IMR-90 (cell line): ENCODE data around the gene TRAPPC14. TPM values are rescaled to one million over a fixed set of nuclear protein-coding genes. Genes with fewer than 3 reads are reported as not detected.

Experiments
- ATAC-seq: fragments of 200-7000 bp; cut with Tn5 transposase; 2 replicates; pipeline ENCODE4 v1.9.1; 2020; ENCODE audit warnings: low read depth, mild to moderate bottlenecking, moderate library complexity
- BruUV-seq: library from RNA; stranded (reverse); fragments of 400-500 nt; replicated peaks from 2 replicates; lab custom pipeline; 2021; lab: Mats Ljungman, UMichigan
- CTCF ChIA-PET: fragments of 300-600 bp; formaldehyde crosslinking; extraction: SDS; loops from one replicate; lab custom pipeline; 2021; ENCODE audit warnings: antibody characterized with exemption; lab: Yijun Ruan, JAX
- POLR2A ChIA-PET: fragments of 300-600 bp; sonication (Branson Sonifier 250); formaldehyde crosslinking; loops from one replicate; lab custom pipeline; 2022; ENCODE audit warnings: antibody characterized with exemption; ENCODE audit not compliant: unreplicated experiment; lab: Charles Lee
- DNase-seq: peaks from one replicate; pipeline ENCODE4 v3.0.0; 2013
- H2AFZ ChIP-seq: replicated peaks from 2 replicates; pipeline ENCODE3; 2013; ENCODE audit warnings: low read length, mild to moderate bottlenecking; ENCODE audit not compliant: poor library complexity
- H2AK5ac ChIP-seq: 2 replicates; pipeline ENCODE4 v1.6.1; 2013; ENCODE audit warnings: low read depth, low read length, inconsistent platforms
- H2AK9ac ChIP-seq: replicated peaks from 2 replicates; pipeline ENCODE3; 2013; ENCODE audit warnings: mild to moderate bottlenecking, low read depth, low read length, moderate library complexity; ENCODE audit not compliant: poor library complexity
- H2BK120ac ChIP-seq: 2 replicates; pipeline ENCODE4 v1.6.1; 2013; ENCODE audit warnings: low read depth, low read length, inconsistent platforms
- H2BK15ac ChIP-seq: 3 replicates; pipeline ENCODE4 v1.6.1; 2013; ENCODE audit warnings: low read depth, low read length, inconsistent platforms
- H2BK20ac ChIP-seq: 2 replicates; pipeline ENCODE4 v1.6.1; 2013; ENCODE audit warnings: low read depth, mild to moderate bottlenecking, inconsistent platforms, low read length, moderate library complexity
- H2BK5ac ChIP-seq: 2 replicates; pipeline ENCODE4 v1.6.1; 2013; ENCODE audit warnings: mild to moderate bottlenecking, low read depth, low read length, inconsistent platforms; ENCODE audit not compliant: poor library complexity, severe bottlenecking
- H3K14ac ChIP-seq: replicated peaks from 2 replicates; pipeline ENCODE4 v1.6.1; 2013; ENCODE audit warnings: low read depth, low read length, inconsistent platforms
- H3K18ac ChIP-seq: 2 replicates; pipeline ENCODE4 v1.6.1; 2013; ENCODE audit warnings: low read depth, low read length, control low read depth
- H3K23ac ChIP-seq: 2 replicates; pipeline ENCODE4 v1.6.1; 2013; ENCODE audit warnings: low read depth, low read length, inconsistent platforms
- H3K27ac ChIP-seq: 2 replicates; pipeline ENCODE4 v1.5.1; 2013; ENCODE audit warnings: mild to moderate bottlenecking, control low read depth, low read length; ENCODE audit not compliant: insufficient read depth
- H3K27me3 ChIP-seq: 2 replicates; pipeline ENCODE4 v1.6.1; 2013; ENCODE audit warnings: low read length; ENCODE audit not compliant: control insufficient read depth, insufficient read depth
- H3K36me3 ChIP-seq: 2 replicates; pipeline ENCODE4 v1.6.1; 2013; ENCODE audit warnings: low read length, mixed read lengths; ENCODE audit not compliant: control insufficient read depth, insufficient read depth
- H3K4ac ChIP-seq: 2 replicates; pipeline ENCODE4 v1.6.1; 2013; ENCODE audit warnings: low read depth, low read length, inconsistent platforms
- H3K4me1 ChIP-seq: 2 replicates; pipeline ENCODE4 v1.6.1; 2013; ENCODE audit warnings: low read length, mixed read lengths; ENCODE audit not compliant: control insufficient read depth, insufficient read depth
- H3K4me2 ChIP-seq: 2 replicates; pipeline ENCODE4 v1.6.1; 2013; ENCODE audit warnings: low read depth, mild to moderate bottlenecking, control low read depth, low read length, moderate library complexity
- H3K4me3 ChIP-seq: 2 replicates; pipeline ENCODE4 v1.5.1; 2013; ENCODE audit warnings: low read depth, mild to moderate bottlenecking, control low read depth, low read length, moderate library complexity; ENCODE audit not compliant: insufficient read depth
- H3K56ac ChIP-seq: 2 replicates; pipeline ENCODE4 v1.6.1; 2013; ENCODE audit warnings: low read length, inconsistent platforms; ENCODE audit not compliant: insufficient read depth; ENCODE audit errors: extremely low read depth
- H3K79me1 ChIP-seq, 2 experiments: 2 replicates each; pipeline ENCODE4 v1.6.1; 2013; ENCODE audit warnings: low read length in 2 of 2, inconsistent platforms in 1 of 2, low read depth in 1 of 2
- H3K9ac ChIP-seq: 2 replicates; pipeline ENCODE4 v1.6.1; 2013; ENCODE audit warnings: low read depth, low read length, control low read depth
- H3K9me1 ChIP-seq: 2 replicates; pipeline ENCODE4 v1.6.1; 2013; ENCODE audit warnings: low read length, inconsistent platforms; ENCODE audit not compliant: insufficient read depth
- H3K9me3 ChIP-seq: 2 replicates; pipeline ENCODE4 v1.6.1; 2013; ENCODE audit warnings: low read length; ENCODE audit not compliant: control insufficient read depth, insufficient read depth
- H4K20me1 ChIP-seq: 2 replicates; pipeline ENCODE4 v1.6.1; 2013; ENCODE audit warnings: low read length, inconsistent platforms; ENCODE audit not compliant: insufficient read depth
- H4K5ac ChIP-seq: 2 replicates; pipeline ENCODE4 v1.6.1; 2013; ENCODE audit warnings: mild to moderate bottlenecking, low read depth, low read length, control low read depth
- H4K8ac ChIP-seq, 2 experiments: 2 replicates each; pipeline ENCODE4 v1.6.1; 2013; ENCODE audit warnings: low read depth in 2 of 2, low read length in 2 of 2, control low read depth in 1 of 2, inconsistent platforms in 1 of 2
- H4K91ac ChIP-seq: 2 replicates; pipeline ENCODE4 v1.6.1; 2013; ENCODE audit warnings: low read depth, low read length, inconsistent platforms; ENCODE audit not compliant: insufficient read depth
- MAZ ChIP-seq: IDR thresholded peaks from 2 replicates; pipeline ENCODE4 v1.6.1; 2012; ENCODE audit warnings: low read depth, mild to moderate bottlenecking, low read length, improper control_type of control experiment, moderate library complexity, borderline replicate concordance
- MXI1 ChIP-seq: IDR thresholded peaks from 2 replicates; pipeline ENCODE4 v1.6.1; 2012; ENCODE audit warnings: low read depth, mild to moderate bottlenecking, low read length, moderate library complexity, borderline replicate concordance
- RCOR1 ChIP-seq: IDR thresholded peaks from 2 replicates; pipeline ENCODE4 v1.6.1; 2012; ENCODE audit warnings: mild to moderate bottlenecking, low read length, improper control_type of control experiment; ENCODE audit not compliant: insufficient replicate concordance
- USF2 ChIP-seq: fragments of 150-350 bp; IDR thresholded peaks from 2 replicates; pipeline ENCODE4 v1.6.1; 2017; ENCODE audit warnings: mild to moderate bottlenecking, antibody characterized with exemption, low read length, low read depth
- WGBS, 2 experiments: methylation state at CpG; one replicate each; pipeline versions ENCODE4 v1.1.5 to v1.1.7; 2013; ENCODE audit warnings: missing lambda C conversion rate in 2 of 2; ENCODE audit not compliant: insufficient read length in 1 of 2; ENCODE audit errors: extremely low coverage in 2 of 2; 5-methylcytosine and 5-hydroxymethylcytosine counted together
- dilution Hi-C: fragments of 300-500 bp; cut with HindIII; formaldehyde crosslinking; loops from one replicate; pipeline ENCODE4 v1.14.3; 2018; ENCODE audit warnings: low sequenced_read_pairs; ENCODE audit not compliant: unreplicated experiment
- in situ Hi-C: fragments of 300-500 bp; cut with MboI; formaldehyde crosslinking; loops from 3 replicates; pipeline ENCODE4 v1.14.3; 2019; ENCODE audit warnings: low sequenced_read_pairs, inconsistent platforms, mixed read lengths
- intact Hi-C: fragments of 100-400 bp; cut with micrococcal nuclease; formaldehyde crosslinking; loops from 2 replicates; pipeline ENCODE4 v1.10.0; 2022
- polyA plus RNA-seq, 3 experiments: library from polyadenylated mRNA; depleted of rRNA; stranded (reverse); fragments of >200 nt; gene quantifications; 2 replicates each; pipeline ENCODE4 v1.2.3, GENCODE V29; 2012; ENCODE audit warnings: low replicate concordance in 1 of 3
- total RNA-seq: library from RNA; depleted of rRNA; stranded (reverse); fragments of >200 nt; gene quantifications from 2 replicates; pipeline ENCODE4 v1.2.3, GENCODE V29; 2012

Gene TRAPPC14
- total and polyA plus RNA-seq, 2 of the 4 experiments (the other 2 are of a cell fraction), result 4.5 to 15.9 TPM

GRCh38 chr7:100119072-100119969, 39.2 kb downstream of the TRAPPC14 start, which contains the start of the genes CNPY4 and TAF6:
Gene CNPY4 (plus strand): TSS chr7:100119634. CDS start chr7:100119745, 111 bp downstream.
Gene TAF6 (minus strand): TSS chr7:100119358. CDS start chr7:100114209, 5,149 bp downstream.
- peak within 1 kb of the TSS; percentile 26 for H4K5ac ChIP-seq
- ChIA-PET CTCF (interaction anchor here (0.5 kb wide), 1 partner anchor 24 kb away, joined by 6 read pairs; no protein-coding TSS in a partner anchor), POLR2A (no interaction called here)
- peak within 1 kb of the TSS; percentile 91 for H2BK5ac ChIP-seq
- H3K4ac ChIP-seq, result peak within 1 kb of the TSS; percentile 96
- H3K4me2 ChIP-seq, result peak within 1 kb of the TSS; percentile 84
- peak within 1 kb of the TSS; percentile 48 to 82 for H4K8ac ChIP-seq
- peak within 1 kb of the TSS; percentile 81 for H3K27ac ChIP-seq
- H3K36me3 ChIP-seq, result peaks cover 1% of the 10 kb centered on the region; the same call in 1 of the 2 replicates
- ATAC-seq, result peak; percentile 90
- no TSS peak for BruUV-seq
- peak within 1 kb of the TSS; percentile 86 for H3K9ac ChIP-seq
- H4K91ac ChIP-seq, result peak within 1 kb of the TSS; percentile 67
- dilution Hi-C loops (no loop called here), intact Hi-C loops (loop anchor here (2.0 kb wide), 1 partner anchor 19 kb away; the partner anchor contains the start of genes AP4M1 and MCM7), in situ Hi-C loops (no loop called here)
- peak within 1 kb of the TSS; percentile 96 for H2AFZ ChIP-seq
- TF ChIP-seq MAZ (peak; percentile 92), MXI1 (peak; percentile 57), USF2 (peak; percentile 24; the same call in 1 of the 2 replicates), RCOR1 (no peak)
- peak within 1 kb of the TSS; percentile 50; the same call in 1 of the 2 replicates for H3K18ac ChIP-seq
- H3K27me3 ChIP-seq, result no peaks in the 10 kb centered on the region
- peak within 1 kb of the TSS; percentile 75 for H2AK5ac ChIP-seq
- WGBS, 2 experiments, result 0% methylated on average over 6 of the region's 49 CpGs; no CpG with 5 or more reads in 1 of the 2 experiments
- H3K4me1 ChIP-seq, result peaks cover 6% of the 10 kb centered on the region; the same call in 1 of the 2 replicates
- H2BK20ac ChIP-seq, result peak within 1 kb of the TSS; percentile 83
- peak within 1 kb of the TSS; percentile 91 for H3K56ac ChIP-seq
- peak within 1 kb of the TSS; percentile 55; the same call in 1 of the 3 replicates for H2BK15ac ChIP-seq
- peak within 1 kb of the TSS; percentile 95 for H2BK120ac ChIP-seq
- peaks cover 13% of the 10 kb centered on the region for H3K9me1 ChIP-seq
- H4K20me1 ChIP-seq, result no peaks in the 10 kb centered on the region; the same call in 1 of the 2 replicates
- no peaks in the 10 kb centered on the region for H3K9me3 ChIP-seq
- peaks cover 23 to 46% of the 10 kb centered on the region in 2 experiments for H3K79me1 ChIP-seq
- H3K23ac ChIP-seq, result peak within 1 kb of the TSS; percentile 98
- peak; percentile 94 for DNase-seq
- H3K4me3 ChIP-seq, result peak within 1 kb of the TSS; percentile 80
- peak within 1 kb of the TSS; percentile 99 for H3K14ac ChIP-seq
- H2AK9ac ChIP-seq, result peak within 1 kb of the TSS; percentile 95
